GM12878 (cell line): ENCODE data around the gene C4orf33. TPM values are rescaled to one million over a fixed set of nuclear protein-coding genes. Genes with fewer than 3 reads are reported as not detected.

Experiments used
- ATAC-seq: fragments of 200-7000 bp; cut with Tn5 transposase; 3 replicates; pipeline ENCODE4 v1.9.1; 2020; ENCODE audit warnings: mild to moderate bottlenecking, moderate library complexity
- BruUV-seq: library from RNA; stranded (reverse); fragments of 400-500 nt; replicated peaks from 2 replicates; lab custom pipeline; 2021; lab: Mats Ljungman, UMichigan
- CTCF ChIA-PET: fragments of 300-600 bp; sonication (Branson Sonifier 250); formaldehyde crosslinking; extraction: SDS; loops from one replicate; lab custom pipeline; 2021; ENCODE audit warnings: inconsistent platforms; lab: Yijun Ruan, JAX
- POLR2A ChIA-PET: fragments of 350-600 bp; formaldehyde crosslinking; extraction: SDS; loops from one replicate; lab custom pipeline; 2021; ENCODE audit warnings: inconsistent platforms; lab: Charles Lee
- RAD21 ChIA-PET: fragments of 300-600 bp; sonication (Branson Sonifier 250); formaldehyde crosslinking; loops from one replicate; lab custom pipeline; 2023; ENCODE audit warnings: antibody characterized with exemption; ENCODE audit not compliant: unreplicated experiment; lab: Charles Lee
- SMC1A ChIA-PET: fragments of 300-600 bp; sonication (Branson Sonifier 250); formaldehyde crosslinking; loops from one replicate; lab custom pipeline; 2023; ENCODE audit not compliant: unreplicated experiment, uncharacterized antibody; lab: Charles Lee
- DNase-seq: peaks from one replicate; pipeline ENCODE4 v3.0.0-alpha.2; 2011; ENCODE audit warnings: low read depth, low spot score
- FAIRE-seq: peaks from 3 replicates; lab custom pipeline; 2011; peaks lifted over from hg19 to GRCh38; lab: Jason Lieb, UNC
- H2AFZ ChIP-seq: 2 replicates; pipeline ENCODE4 v1.6.0; 2011; ENCODE audit warnings: low read depth, low read length, control low read depth; ENCODE audit not compliant: control insufficient read depth
- H3K27ac ChIP-seq: 2 replicates; pipeline ENCODE4 v1.5.1; 2011; ENCODE audit warnings: control low read depth; ENCODE audit not compliant: control insufficient read depth, insufficient read depth
- H3K27me3 ChIP-seq, 2 experiments: replicated peaks in 1 of 2; 2 replicates each; pipeline versions ENCODE4 v1.6.0 to v1.6.1; 2011; ENCODE audit warnings: low read length in 1 of 2; ENCODE audit not compliant: control insufficient read depth in 2 of 2, insufficient read depth in 2 of 2
- H3K36me3 ChIP-seq, 2 experiments: 2 replicates each; pipeline ENCODE4 v1.5.1; 2011; ENCODE audit warnings: low read length in 1 of 2; ENCODE audit not compliant: control insufficient read depth in 2 of 2, insufficient read depth in 2 of 2
- H3K4me1 ChIP-seq: 2 replicates; pipeline ENCODE4 v1.6.1; 2011; ENCODE audit warnings: mild to moderate bottlenecking, low read length, moderate library complexity, mixed read lengths; ENCODE audit not compliant: control insufficient read depth, insufficient read depth
- H3K4me2 ChIP-seq: 2 replicates; pipeline ENCODE4 v1.6.0; 2011; ENCODE audit warnings: control low read depth; ENCODE audit not compliant: control insufficient read depth, insufficient read depth
- H3K4me3 ChIP-seq: fragments of 200-600 bp; sonication (generic); 2 replicates; pipeline ENCODE4 v1.5.1; 2016
- H3K79me2 ChIP-seq: 2 replicates; pipeline ENCODE4 v1.6.0; 2011; ENCODE audit warnings: low read length; ENCODE audit not compliant: control insufficient read depth, insufficient read depth
- H3K9ac ChIP-seq: 2 replicates; pipeline ENCODE4 v1.8.0; 2011; ENCODE audit warnings: low read length, control low read depth, mixed read lengths; ENCODE audit not compliant: control insufficient read depth, insufficient read depth
- H3K9me3 ChIP-seq: replicated peaks from 3 replicates; pipeline ENCODE4 v1.5.1; 2011; ENCODE audit warnings: mild to moderate bottlenecking, low read length; ENCODE audit not compliant: control insufficient read depth, insufficient read depth
- H4K20me1 ChIP-seq: 2 replicates; pipeline ENCODE4 v1.6.0; 2011; ENCODE audit not compliant: control insufficient read depth, insufficient read depth
- BACH1 ChIP-seq: fragments of 450-650 bp; IDR thresholded peaks from 2 replicates; pipeline ENCODE4 v1.6.1; 2017; ENCODE audit warnings: mild to moderate bottlenecking, borderline replicate concordance
- CBX5 ChIP-seq: sonication (generic); IDR thresholded peaks from 2 replicates; pipeline ENCODE4 v1.6.1; 2016; ENCODE audit warnings: low read depth, moderate library complexity, mild to moderate bottlenecking, inconsistent platforms
- FOXM1 ChIP-seq: IDR thresholded peaks from 2 replicates; pipeline ENCODE4 v1.6.1; 2012; ENCODE audit warnings: low read depth, mild to moderate bottlenecking, inconsistent platforms, low read length, moderate library complexity
- HDGF ChIP-seq: fragments of 450-650 bp; IDR thresholded peaks from 2 replicates; pipeline ENCODE4 v1.6.1; 2016; ENCODE audit warnings: antibody characterized with exemption
- NKRF ChIP-seq: fragments of 450-650 bp; conservative IDR thresholded peaks from 2 replicates; pipeline ENCODE4 v1.6.1; 2017; ENCODE audit warnings: mild to moderate bottlenecking, moderate library complexity
- SMAD1 ChIP-seq: fragments of 450-650 bp; IDR thresholded peaks from 2 replicates; pipeline ENCODE4 v1.6.1; 2018; ENCODE audit warnings: mild to moderate bottlenecking, low read depth; ENCODE audit not compliant: partially characterized antibody
- SUZ12 ChIP-seq: fragments of 200-600 bp; sonication (generic); IDR thresholded peaks from one replicate; pipeline ENCODE4 v1.6.1; 2018; ENCODE audit warnings: antibody characterized with exemption, mild to moderate bottlenecking; ENCODE audit not compliant: unreplicated experiment
- ZNF207 ChIP-seq: fragments of 450-650 bp; IDR thresholded peaks from 2 replicates; pipeline ENCODE4 v1.6.1; 2014; ENCODE audit warnings: antibody characterized with exemption, mild to moderate bottlenecking, borderline replicate concordance
- ZNF687 ChIP-seq: fragments of 450-650 bp; IDR thresholded peaks from 2 replicates; pipeline ENCODE4 v1.6.1; 2017; ENCODE audit warnings: mild to moderate bottlenecking, moderate library complexity
- WGBS: methylation state at CpG from one replicate; pipeline ENCODE4 v1.1.6; 2016; ENCODE audit warnings: low lambda C conversion rate; ENCODE audit not compliant: insufficient replicate concordance, insufficient coverage; ENCODE audit errors: missing lambda C conversion rate; 5-methylcytosine and 5-hydroxymethylcytosine counted together
- in situ Hi-C: fragments of 300-500 bp; cut with MboI; formaldehyde crosslinking; loops from 9 replicates; pipeline ENCODE4 v1.14.3; 2018; ENCODE audit warnings: mixed read lengths
- intact Hi-C: fragments of 100-400 bp; cut with micrococcal nuclease; formaldehyde crosslinking; loops from one replicate; pipeline ENCODE4 v1.14.2; 2022; ENCODE audit not compliant: unreplicated experiment
- polyA plus RNA-seq, 11 experiments: library from polyadenylated mRNA; depleted of rRNA in 4 of 11; unstranded in 6 of 11; stranded (reverse) in 5 of 11; fragments of >200 nt; fragmentation: Nextera tagmentation in 4 of 11; fragmentation: Illumina TruSeq in 1 of 11; extraction: Ambion mirVana in 4 of 11; extraction: Trizol in 1 of 11; gene quantifications; 1 replicate in 1 of 11; 2 replicates in 10 of 11; pipeline versions ENCODE4 v1.2.1 to v1.2.3, GENCODE V29; 2011 to 2016; ENCODE audit warnings: inconsistent platforms in 2 of 11, missing spikeins in 2 of 11, low read depth in 1 of 11
- total RNA-seq, 4 experiments: library from RNA; depleted of rRNA in 3 of 4; stranded (reverse); fragments of >200 nt in 3 of 4; fragmentation: Illumina TruSeq in 1 of 4; extraction: Trizol in 1 of 4; gene quantifications; 2 replicates each; pipeline versions ENCODE4 v1.2.1 to v1.2.3, GENCODE V29; 2013 to 2021

The C4orf33 gene
- total and polyA plus RNA-seq, 10 of the 15 experiments (the other 5 are each of a cell fraction or from before 2014, with no cell fraction given), result 10.2 to 29.8 (median 20.3) TPM

DNA sequence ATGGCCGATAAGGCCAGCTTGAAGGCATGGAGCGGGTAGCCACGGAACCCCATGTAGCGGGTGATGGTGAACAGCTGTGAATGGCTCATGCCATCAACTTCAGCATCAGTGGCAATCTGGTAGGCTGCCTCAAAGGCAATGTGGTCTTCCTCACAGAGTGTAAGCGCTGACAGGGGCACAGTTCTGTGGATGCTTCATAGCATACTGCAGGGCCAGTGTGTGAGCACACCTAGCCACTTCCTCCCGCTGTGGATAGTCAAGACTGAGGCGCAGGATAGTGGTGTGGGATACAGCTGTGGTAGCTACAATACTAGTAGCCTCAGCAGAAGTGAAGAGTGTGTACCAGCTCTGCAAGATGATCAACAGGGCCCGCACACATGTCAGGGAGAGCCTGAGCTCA, 40.5 kb downstream of the C4orf33 start:
- Histone ChIP-seq H3K36me3 (no peaks in the 10 kb centered on the region), H3K4me2 (no peak overlapping the region), H3K27me3 (no peaks in the 10 kb centered on the region), H2AFZ (no peak overlapping the region), H3K27ac (no peak overlapping the region), H3K4me3 (no peak overlapping the region), H3K79me2 (no peaks in the 10 kb centered on the region), H3K9ac (no peak overlapping the region), H3K4me1 (no peaks in the 10 kb centered on the region), H3K9me3 (no peaks in the 10 kb centered on the region; the same call in 2 of the 3 replicates), H4K20me1 (no peaks in the 10 kb centered on the region)
- FAIRE-seq (no peak), ATAC-seq (no peak), DNase-seq (no peak)
- ChIA-PET RAD21 (no interaction called here), SMC1A (no interaction called here), CTCF (no interaction called here), POLR2A (no interaction called here)
- intact Hi-C loops, result no loop called here
- in situ Hi-C loops, result no loop called here
- BruUV-seq, result no TSS peak
- TF ChIP-seq ZNF207, result no peak
- no peak for TF ChIP-seq FOXM1
- TF ChIP-seq SUZ12, result no peak
- no peak for TF ChIP-seq CBX5
- no peak for TF ChIP-seq HDGF
- TF ChIP-seq NKRF, result no peak
- TF ChIP-seq ZNF687, result no peak
- no peak for TF ChIP-seq SMAD1
- TF ChIP-seq BACH1, result no peak
- 64% methylated on average over 8 of the region's 8 CpGs for WGBS
